ENCODE results near the gene ACVR2B. TPM values are rescaled to one million over a fixed set of nuclear protein-coding genes. Genes with fewer than 3 reads are reported as not detected.
A peak's percentile ranks its signal among the peaks of the same experiment; 100 is the strongest.

The ACVR2B gene
- total and polyA plus RNA-seq, 2 experiments from 2014 or later: 27.9 to 98.7 TPM

DNA sequence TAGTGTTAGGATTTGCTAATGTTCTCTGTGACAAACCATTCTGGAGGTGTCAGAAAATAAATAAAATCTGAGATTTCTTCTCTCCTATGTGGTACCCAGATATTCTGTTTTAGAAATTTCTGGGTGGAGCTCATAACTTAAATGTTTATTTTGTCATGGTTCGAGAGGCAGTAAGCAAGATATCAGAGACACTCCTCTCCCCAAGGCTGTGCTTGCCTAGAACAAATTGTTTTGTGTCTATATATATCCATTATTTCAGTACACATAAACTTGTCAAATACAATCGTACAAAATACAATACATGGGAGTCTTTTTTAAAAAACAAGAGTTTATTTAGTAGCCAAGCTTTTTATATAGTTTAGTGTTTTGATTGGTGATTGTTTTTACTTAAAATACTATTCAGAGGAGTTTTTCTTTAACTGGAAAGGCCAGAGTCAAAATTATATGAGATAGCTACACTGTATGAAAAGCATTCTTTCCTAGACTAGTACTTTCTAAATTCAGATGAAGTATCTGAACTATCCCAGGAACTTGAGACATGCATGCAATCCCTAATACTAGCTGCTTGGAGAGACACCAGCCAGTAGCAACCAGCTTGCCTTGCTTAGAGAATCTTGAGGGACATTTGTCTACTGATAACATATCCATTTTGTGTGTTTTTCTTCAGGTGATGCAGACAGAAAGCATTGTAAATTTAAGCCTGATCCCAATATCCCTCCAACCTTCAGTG, 47.2 kb downstream of the ACVR2B start:
- Histone ChIP-seq H3K27ac (ENCODE audit: low read depth) (peak overlapping the region; percentile 39; the same call in 1 of the 2 replicates), H3K4me2 (no peak overlapping the region)

DNA sequence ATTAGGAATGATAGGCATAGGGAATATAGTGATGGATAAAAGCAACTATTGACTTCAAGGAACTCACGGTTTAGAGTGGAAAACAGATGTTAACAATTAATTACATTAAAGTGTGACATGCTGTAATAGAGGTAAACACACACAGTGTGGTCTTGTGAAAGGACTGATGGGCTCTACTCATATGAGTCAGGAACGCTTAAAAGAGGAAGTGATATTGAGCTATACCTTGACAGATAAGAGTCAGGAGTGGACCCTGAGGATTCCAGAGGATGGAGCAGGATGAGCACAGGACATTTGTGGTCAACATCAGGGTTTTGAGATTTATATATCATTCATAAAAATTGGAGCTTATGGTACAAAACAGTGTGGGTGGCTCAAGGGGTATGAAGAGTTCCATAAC, 53.4 kb downstream of the ACVR2B start:
- Histone ChIP-seq H3K4me2 (no peak overlapping the region), H3K36me3 (ENCODE audit: insufficient read depth) (0 out of 2 replicates have a peak, but pooled peaks cover 6% of the 10 kb centered on the region), H3K9me2 (ENCODE audit: insufficient read depth) (no peaks in the 10 kb centered on the region), H4K20me1 (replicated peaks; ENCODE audit: insufficient read depth) (peaks cover 5% of the 10 kb centered on the region; the same call in 1 of the 2 replicates), H3K27me3 (ENCODE audit: insufficient read depth) (no peaks in the 10 kb centered on the region), H3K79me2 (replicated peaks; ENCODE audit: insufficient read depth) (no peaks in the 10 kb centered on the region), H3K4me1 (ENCODE audit: insufficient read depth) (no peaks in the 10 kb centered on the region), H3K27ac (ENCODE audit: low read depth) (no peak overlapping the region), H2AFZ (no peak overlapping the region), H3F3A (replicated peaks; ENCODE audit: low read depth) (no peaks in the 10 kb centered on the region), H3K4me3 (no peak overlapping the region)
- H3K9me3 Mint-ChIP-seq: no peaks in the 10 kb centered on the region
- H3K27ac Mint-ChIP-seq: no peak overlapping the region
- ATAC-seq (no peak), DNase-seq (ENCODE audit: low spot score) (no peak)
- H3K27me3 Mint-ChIP-seq (ENCODE audit: insufficient read depth, low read depth, poor library complexity): no peaks in the 10 kb centered on the region
- peaks cover 26% of the 10 kb centered on the region for H3K36me3 Mint-ChIP-seq (ENCODE audit: low read depth)
- H3K4me3 Mint-ChIP-seq: no peak overlapping the region
- no peaks in the 10 kb centered on the region for H3K4me1 Mint-ChIP-seq
- TF ChIP-seq NANOG (IDR thresholded peaks at IDR 0.05; ENCODE audit: borderline replicate concordance) (no peak), CREB1 (CRISPR knock-in tag; IDR thresholded peaks at IDR 0.05; ENCODE audit: low read depth) (no peak), EZH2 (IDR thresholded peaks at IDR 0.05; ENCODE audit: low read depth, unreplicated experiment) (no peak), POLR2AphosphoS5 (IDR thresholded peaks at IDR 0.05; ENCODE audit: low read depth) (no peak), STAT1 (IDR thresholded peaks at IDR 0.05; ENCODE audit: unreplicated experiment) (no peak), ZNF114 (CRISPR knock-in tag; IDR thresholded peaks at IDR 0.05) (no peak), ZNF331 (CRISPR knock-in tag; IDR thresholded peaks at IDR 0.05; ENCODE audit: low read depth) (no peak)
- TF ChIP-seq, protein P1, sequence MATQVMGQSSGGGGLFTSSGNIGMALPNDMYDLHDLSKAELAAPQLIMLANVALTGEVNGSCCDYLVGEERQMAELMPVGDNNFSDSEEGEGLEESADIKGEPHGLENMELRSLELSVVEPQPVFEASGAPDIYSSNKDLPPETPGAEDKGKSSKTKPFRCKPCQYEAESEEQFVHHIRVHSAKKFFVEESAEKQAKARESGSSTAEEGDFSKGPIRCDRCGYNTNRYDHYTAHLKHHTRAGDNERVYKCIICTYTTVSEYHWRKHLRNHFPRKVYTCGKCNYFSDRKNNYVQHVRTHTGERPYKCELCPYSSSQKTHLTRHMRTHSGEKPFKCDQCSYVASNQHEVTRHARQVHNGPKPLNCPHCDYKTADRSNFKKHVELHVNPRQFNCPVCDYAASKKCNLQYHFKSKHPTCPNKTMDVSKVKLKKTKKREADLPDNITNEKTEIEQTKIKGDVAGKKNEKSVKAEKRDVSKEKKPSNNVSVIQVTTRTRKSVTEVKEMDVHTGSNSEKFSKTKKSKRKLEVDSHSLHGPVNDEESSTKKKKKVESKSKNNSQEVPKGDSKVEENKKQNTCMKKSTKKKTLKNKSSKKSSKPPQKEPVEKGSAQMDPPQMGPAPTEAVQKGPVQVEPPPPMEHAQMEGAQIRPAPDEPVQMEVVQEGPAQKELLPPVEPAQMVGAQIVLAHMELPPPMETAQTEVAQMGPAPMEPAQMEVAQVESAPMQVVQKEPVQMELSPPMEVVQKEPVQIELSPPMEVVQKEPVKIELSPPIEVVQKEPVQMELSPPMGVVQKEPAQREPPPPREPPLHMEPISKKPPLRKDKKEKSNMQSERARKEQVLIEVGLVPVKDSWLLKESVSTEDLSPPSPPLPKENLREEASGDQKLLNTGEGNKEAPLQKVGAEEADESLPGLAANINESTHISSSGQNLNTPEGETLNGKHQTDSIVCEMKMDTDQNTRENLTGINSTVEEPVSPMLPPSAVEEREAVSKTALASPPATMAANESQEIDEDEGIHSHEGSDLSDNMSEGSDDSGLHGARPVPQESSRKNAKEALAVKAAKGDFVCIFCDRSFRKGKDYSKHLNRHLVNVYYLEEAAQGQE (IDR thresholded peaks at IDR 0.05; ENCODE audit: unreplicated experiment): no peak
- TF ChIP-seq, protein P2, sequence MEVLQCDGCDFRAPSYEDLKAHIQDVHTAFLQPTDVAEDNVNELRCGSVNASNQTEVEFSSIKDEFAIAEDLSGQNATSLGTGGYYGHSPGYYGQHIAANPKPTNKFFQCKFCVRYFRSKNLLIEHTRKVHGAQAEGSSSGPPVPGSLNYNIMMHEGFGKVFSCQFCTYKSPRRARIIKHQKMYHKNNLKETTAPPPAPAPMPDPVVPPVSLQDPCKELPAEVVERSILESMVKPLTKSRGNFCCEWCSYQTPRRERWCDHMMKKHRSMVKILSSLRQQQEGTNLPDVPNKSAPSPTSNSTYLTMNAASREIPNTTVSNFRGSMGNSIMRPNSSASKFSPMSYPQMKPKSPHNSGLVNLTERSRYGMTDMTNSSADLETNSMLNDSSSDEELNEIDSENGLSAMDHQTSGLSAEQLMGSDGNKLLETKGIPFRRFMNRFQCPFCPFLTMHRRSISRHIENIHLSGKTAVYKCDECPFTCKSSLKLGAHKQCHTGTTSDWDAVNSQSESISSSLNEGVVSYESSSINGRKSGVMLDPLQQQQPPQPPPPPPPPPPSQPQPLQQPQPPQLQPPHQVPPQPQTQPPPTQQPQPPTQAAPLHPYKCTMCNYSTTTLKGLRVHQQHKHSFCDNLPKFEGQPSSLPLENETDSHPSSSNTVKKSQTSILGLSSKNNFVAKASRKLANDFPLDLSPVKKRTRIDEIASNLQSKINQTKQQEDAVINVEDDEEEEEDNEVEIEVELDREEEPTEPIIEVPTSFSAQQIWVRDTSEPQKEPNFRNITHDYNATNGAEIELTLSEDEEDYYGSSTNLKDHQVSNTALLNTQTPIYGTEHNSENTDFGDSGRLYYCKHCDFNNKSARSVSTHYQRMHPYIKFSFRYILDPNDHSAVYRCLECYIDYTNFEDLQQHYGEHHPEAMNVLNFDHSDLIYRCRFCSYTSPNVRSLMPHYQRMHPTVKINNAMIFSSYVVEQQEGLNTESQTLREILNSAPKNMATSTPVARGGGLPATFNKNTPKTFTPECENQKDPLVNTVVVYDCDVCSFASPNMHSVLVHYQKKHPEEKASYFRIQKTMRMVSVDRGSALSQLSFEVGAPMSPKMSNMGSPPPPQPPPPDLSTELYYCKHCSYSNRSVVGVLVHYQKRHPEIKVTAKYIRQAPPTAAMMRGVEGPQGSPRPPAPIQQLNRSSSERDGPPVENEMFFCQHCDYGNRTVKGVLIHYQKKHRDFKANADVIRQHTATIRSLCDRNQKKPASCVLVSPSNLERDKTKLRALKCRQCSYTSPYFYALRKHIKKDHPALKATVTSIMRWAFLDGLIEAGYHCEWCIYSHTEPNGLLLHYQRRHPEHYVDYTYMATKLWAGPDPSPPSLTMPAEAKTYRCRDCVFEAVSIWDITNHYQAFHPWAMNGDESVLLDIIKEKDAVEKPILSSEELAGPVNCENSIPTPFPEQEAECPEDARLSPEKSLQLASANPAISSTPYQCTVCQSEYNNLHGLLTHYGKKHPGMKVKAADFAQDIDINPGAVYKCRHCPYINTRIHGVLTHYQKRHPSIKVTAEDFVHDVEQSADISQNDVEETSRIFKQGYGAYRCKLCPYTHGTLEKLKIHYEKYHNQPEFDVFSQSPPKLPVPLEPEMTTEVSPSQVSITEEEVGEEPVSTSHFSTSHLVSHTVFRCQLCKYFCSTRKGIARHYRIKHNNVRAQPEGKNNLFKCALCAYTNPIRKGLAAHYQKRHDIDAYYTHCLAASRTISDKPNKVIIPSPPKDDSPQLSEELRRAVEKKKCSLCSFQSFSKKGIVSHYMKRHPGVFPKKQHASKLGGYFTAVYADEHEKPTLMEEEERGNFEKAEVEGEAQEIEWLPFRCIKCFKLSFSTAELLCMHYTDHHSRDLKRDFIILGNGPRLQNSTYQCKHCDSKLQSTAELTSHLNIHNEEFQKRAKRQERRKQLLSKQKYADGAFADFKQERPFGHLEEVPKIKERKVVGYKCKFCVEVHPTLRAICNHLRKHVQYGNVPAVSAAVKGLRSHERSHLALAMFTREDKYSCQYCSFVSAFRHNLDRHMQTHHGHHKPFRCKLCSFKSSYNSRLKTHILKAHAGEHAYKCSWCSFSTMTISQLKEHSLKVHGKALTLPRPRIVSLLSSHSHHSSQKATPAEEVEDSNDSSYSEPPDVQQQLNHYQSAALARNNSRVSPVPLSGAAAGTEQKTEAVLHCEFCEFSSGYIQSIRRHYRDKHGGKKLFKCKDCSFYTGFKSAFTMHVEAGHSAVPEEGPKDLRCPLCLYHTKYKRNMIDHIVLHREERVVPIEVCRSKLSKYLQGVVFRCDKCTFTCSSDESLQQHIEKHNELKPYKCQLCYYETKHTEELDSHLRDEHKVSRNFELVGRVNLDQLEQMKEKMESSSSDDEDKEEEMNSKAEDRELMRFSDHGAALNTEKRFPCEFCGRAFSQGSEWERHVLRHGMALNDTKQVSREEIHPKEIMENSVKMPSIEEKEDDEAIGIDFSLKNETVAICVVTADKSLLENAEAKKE (CRISPR knock-in tag; IDR thresholded peaks at IDR 0.05): no peak
- TF ChIP-seq, protein P3, sequence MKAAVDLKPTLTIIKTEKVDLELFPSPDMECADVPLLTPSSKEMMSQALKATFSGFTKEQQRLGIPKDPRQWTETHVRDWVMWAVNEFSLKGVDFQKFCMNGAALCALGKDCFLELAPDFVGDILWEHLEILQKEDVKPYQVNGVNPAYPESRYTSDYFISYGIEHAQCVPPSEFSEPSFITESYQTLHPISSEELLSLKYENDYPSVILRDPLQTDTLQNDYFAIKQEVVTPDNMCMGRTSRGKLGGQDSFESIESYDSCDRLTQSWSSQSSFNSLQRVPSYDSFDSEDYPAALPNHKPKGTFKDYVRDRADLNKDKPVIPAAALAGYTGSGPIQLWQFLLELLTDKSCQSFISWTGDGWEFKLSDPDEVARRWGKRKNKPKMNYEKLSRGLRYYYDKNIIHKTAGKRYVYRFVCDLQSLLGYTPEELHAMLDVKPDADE (IDR thresholded peaks at IDR 0.05): no peak

More for the DNA sequence above, 47.2 kb downstream of the ACVR2B start:
- H3K4me3 Mint-ChIP-seq: no peak overlapping the region
- Histone ChIP-seq H3K79me2 (replicated peaks; ENCODE audit: insufficient read depth) (peaks cover 5% of the 10 kb centered on the region; the same call in 1 of the 2 replicates), H2AFZ (no peak overlapping the region), H3K27me3 (ENCODE audit: insufficient read depth) (no peaks in the 10 kb centered on the region), H3F3A (replicated peaks; ENCODE audit: low read depth) (no peaks in the 10 kb centered on the region), H3K4me1 (ENCODE audit: insufficient read depth) (peaks cover 7% of the 10 kb centered on the region), H4K20me1 (replicated peaks; ENCODE audit: insufficient read depth) (no peaks in the 10 kb centered on the region), H3K36me3 (ENCODE audit: insufficient read depth) (peaks cover 7% of the 10 kb centered on the region; the same call in 1 of the 2 replicates), H3K4me3 (no peak overlapping the region), H3K9me2 (ENCODE audit: insufficient read depth) (no peaks in the 10 kb centered on the region)
- peaks cover 6% of the 10 kb centered on the region for H3K27me3 Mint-ChIP-seq (ENCODE audit: insufficient read depth, low read depth, poor library complexity)
- peaks cover 4% of the 10 kb centered on the region; the same call in 2 of the 3 replicates for H3K4me1 Mint-ChIP-seq
- no peak for TF ChIP-seq ZNF331 (CRISPR knock-in tag; IDR thresholded peaks at IDR 0.05; ENCODE audit: low read depth)
- H3K27ac Mint-ChIP-seq: no peak overlapping the region
- no peak for DNase-seq (ENCODE audit: low spot score)
- H3K36me3 Mint-ChIP-seq (ENCODE audit: low read depth): peaks cover 34% of the 10 kb centered on the region
- no peak for ATAC-seq
- H3K9me3 Mint-ChIP-seq: no peaks in the 10 kb centered on the region; the same call in 2 of the 3 replicates
